Islet of Langerhans (tissue), 1 donor: ENCODE measurements around the gene MGLL.

Experiments used
- FAIRE-seq: peaks from one replicate; lab custom pipeline; 2011; peaks lifted over from hg19 to GRCh38; lab: Jason Lieb, UNC

MGLL gene

GRCh38 chr3:127822041-127822681 lies at the start of gene MGLL:
TSS of gene MGLL (minus strand) at chr3:127822515. CDS start at chr3:127822318, 197 bp downstream.
- no peak for FAIRE-seq

GRCh38 chr3:127870156-127870555 lies 47.8 kb upstream of the MGLL start:
- no peak for FAIRE-seq

- no peak for FAIRE-seq
Measured at GRCh38 chr3:127867986-127868385, 45.7 kb upstream of the MGLL start.

- no peak for FAIRE-seq
Measured at GRCh38 chr3:127867412-127867811, 45.1 kb upstream of the MGLL start.

GRCh38 chr3:127865941-127866340 lies 43.6 kb upstream of the MGLL start:
- FAIRE-seq = no peak

- no peak for FAIRE-seq
Measured at GRCh38 chr3:127860211-127860696, 37.9 kb upstream of the MGLL start.

- no peak for FAIRE-seq
Measured at GRCh38 chr3:127859730-127860129, 37.4 kb upstream of the MGLL start.

- no peak for FAIRE-seq
Measured at GRCh38 chr3:127858937-127859336, 36.6 kb upstream of the MGLL start.

- no peak for FAIRE-seq
Measured at GRCh38 chr3:127858521-127858920, 36.2 kb upstream of the MGLL start.

- FAIRE-seq = no peak
Measured at GRCh38 chr3:127857333-127857732, 35.0 kb upstream of the MGLL start.

GRCh38 chr3:127856801-127857200 lies 34.5 kb upstream of the MGLL start:
- FAIRE-seq = no peak

- FAIRE-seq = no peak
Measured at GRCh38 chr3:127855246-127855645, 32.9 kb upstream of the MGLL start.

- FAIRE-seq = no peak
Measured at GRCh38 chr3:127853681-127854080, 31.4 kb upstream of the MGLL start.

GRCh38 chr3:127851899-127852298 lies 29.6 kb upstream of the MGLL start:
- FAIRE-seq = no peak

- FAIRE-seq = no peak
Measured at GRCh38 chr3:127849368-127849767, 27.1 kb upstream of the MGLL start.

GRCh38 chr3:127848131-127849129 lies 26.1 kb upstream of the MGLL start:
- FAIRE-seq = no peak

- FAIRE-seq = no peak
Measured at GRCh38 chr3:127847236-127847720, 25.0 kb upstream of the MGLL start.

GRCh38 chr3:127846576-127846975 lies 24.3 kb upstream of the MGLL start:
- no peak for FAIRE-seq

- no peak for FAIRE-seq
Measured at GRCh38 chr3:127844326-127844942, 22.1 kb upstream of the MGLL start.

- FAIRE-seq = no peak
Measured at GRCh38 chr3:127840671-127841070, 18.4 kb upstream of the MGLL start.

GRCh38 chr3:127839099-127839498 lies 16.8 kb upstream of the MGLL start:
- no peak for FAIRE-seq

GRCh38 chr3:127835993-127836882 lies 13.9 kb upstream of the MGLL start:
- no peak for FAIRE-seq
